NCI-H345 (cell line): ENCODE measurements around the gene APOA5.
"Not testable (repeated sequence)": the region's sequence is repeated elsewhere in the genome, so short reads cannot be mapped to it uniquely, and the experiment has no call there.

Experiments
- DNase-seq: peaks from one replicate; lab custom pipeline; 2025; lab: John Stamatoyannopoulos, UW

The APOA5 gene

DNA sequence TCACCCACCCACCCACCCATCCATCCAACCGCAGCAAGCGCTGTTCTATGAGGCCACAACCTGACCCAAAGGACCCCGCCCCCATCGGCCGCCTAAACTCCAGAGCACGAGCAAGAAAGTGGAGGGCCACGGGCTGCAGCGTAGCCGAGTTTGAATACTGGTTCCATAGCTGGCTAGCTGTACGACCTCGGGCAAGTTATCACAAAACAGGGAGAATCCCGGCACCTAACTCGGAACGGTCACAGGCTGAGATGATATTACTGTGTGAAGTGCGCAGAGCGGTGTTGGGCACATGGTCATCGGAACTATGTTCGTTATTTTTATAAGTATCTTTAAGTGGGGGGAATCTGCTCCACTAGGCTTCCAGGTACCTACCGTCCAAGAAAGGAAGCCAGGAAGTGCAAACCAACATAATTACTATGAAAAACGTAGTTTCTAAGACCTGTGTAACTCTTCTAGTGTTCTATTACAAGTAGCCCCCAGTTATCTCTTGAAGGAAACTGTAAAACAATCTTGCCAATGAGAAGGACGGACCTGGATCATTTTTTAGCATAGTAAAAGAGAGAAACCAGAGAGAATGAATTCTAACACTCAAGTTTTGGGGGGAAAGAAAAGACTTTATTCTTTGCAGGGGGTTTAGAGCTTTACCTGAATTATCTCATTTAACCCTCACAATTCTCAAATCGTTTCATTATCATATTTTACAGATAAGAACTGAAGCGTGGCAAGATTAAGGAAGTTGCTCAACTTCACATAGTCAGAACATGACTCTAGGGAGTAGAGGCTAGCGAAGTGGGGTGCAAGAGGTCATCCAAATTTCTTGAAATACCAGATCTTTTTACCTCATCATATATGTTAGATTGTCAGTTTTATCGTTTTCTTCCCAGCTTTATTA, 18.2 kb downstream of the APOA5 start:
- DNase-seq = peak; percentile 71

DNA sequence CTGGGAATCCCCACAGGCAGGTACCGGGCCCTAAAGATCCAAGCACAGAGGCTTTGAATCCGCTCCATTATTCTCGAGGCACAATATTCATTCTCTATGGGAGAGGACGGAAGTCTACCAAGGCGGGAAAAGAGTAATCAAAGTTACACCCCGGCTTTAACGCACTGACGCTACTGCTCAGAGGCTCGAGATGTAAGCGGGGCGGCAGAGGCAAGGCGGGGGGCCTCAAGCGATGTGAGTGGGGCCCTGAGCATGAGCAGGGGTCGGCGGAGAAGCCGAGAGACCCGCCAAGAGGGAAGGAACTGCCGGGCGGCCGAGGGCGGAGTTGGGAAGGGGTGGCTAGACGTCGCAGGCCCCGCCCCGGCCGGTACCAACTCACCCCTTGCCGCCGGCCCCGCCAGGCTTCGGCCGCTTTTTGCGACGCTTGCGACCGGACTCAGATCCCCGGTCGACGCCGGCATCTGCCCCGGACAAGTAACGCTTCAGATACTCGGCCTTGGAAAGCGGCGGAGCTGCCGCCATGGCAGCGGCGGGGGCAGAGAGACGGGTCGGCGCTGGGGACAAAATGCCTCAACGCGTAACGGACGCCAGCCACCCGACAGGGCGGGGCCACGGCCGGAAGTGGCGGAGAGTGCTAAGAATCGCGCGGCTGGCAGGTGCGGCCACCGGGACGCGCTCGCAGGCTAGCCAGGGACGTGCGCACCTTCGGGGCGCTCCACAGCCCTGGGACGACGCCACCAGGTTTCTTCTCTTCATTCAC, 19.1 kb downstream of the APOA5 start, which contains the start of gene BUD13:
BUD13 (minus strand) TSS at position 545 of the 760 bp plus-strand sequence; CDS start at position 522, 23 bp downstream.
- peak; percentile 94 for DNase-seq

GRCh38 chr11:116771935-116772334, 19.7 kb downstream of the APOA5 start:
- no peak for DNase-seq

DNA sequence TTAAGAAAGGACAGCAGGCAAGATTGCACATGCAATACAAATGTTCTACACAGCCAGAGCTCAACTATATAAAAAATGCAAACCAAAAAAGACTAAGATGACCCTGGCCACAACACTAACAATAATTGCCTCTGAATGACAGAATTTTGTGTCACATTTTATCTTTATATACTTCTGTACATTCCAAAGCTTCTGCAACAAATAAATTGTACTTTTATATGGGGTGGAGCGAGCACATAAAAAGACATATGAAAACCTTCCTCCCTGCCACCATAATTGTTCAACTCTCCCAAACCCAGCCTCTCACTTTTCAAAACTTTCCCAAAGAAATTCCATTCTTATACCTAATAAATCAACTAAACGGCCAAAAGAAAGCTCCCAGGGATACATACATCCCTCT, 29.5 kb downstream of the APOA5 start:
- DNase-seq = no peak

DNA sequence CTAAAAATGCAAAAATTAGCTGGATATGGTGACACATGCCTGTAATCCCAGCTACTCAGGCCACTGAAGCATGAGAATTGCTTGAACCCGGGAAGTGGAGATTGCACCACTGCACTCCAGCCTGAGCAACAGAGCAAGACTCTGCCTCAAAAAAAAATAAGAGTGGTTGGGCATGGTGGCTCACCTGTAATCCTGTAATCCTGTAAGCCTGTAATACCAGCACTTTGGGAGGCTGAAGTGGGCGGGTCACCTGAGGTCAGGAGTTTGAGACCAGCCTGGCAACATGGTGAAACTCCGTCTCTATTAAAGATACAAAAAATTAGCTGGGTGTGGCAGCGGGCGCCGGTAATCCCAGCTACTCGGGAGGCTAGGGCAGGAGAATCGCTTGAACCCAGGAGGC, 35.6 kb downstream of the APOA5 start:
- DNase-seq = not testable (repeated sequence)

DNA sequence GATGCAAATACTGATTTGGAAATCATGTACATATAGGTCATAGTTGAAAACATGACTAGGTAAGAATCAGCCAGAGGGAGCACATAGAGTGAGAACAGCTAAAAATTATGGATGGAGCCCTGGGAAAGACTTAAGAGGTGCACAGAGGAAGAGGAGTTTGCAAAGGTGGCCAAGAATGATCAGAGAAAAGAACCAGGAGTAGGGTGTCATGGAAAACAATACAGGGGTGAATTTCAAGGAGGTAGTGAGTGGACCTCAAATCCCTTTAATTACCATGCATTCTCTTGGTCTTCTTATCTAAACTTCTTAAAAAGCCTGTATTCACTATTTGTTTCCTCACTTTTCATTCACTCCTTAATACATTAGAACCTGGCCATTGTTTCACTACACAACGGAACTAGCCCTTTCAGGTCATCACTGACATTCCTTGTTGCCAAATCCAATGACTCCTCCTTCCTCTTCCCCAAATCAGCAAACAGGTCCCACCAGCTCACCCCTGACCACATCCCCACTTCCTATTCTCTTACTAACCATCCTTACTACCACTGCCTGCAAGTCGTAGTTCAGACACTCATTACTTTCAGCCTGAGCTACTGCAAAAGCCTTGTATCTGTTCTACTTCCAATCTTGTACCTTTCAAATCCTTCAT, 41.5 kb downstream of the APOA5 start:
- no peak for DNase-seq

GRCh38 chr11:116742104-116742503, 49.6 kb downstream of the APOA5 start:
- DNase-seq = no peak

- DNase-seq = no peak
Measured at GRCh38 chr11:116740741-116741140, 50.9 kb downstream of the APOA5 start.
